HG02678 (cell line): ENCODE results near the gene LY6G6C.
"Not testable (repeated sequence)": the region's sequence is repeated elsewhere in the genome, so short reads cannot be mapped to it uniquely, and the experiment has no call there.

ENCODE experiments used
- ATAC-seq: cut with Tn5 transposase; IDR thresholded peaks from one replicate; pipeline ENCODE4 v1.9.1; 2021; ENCODE audit warnings: mild to moderate bottlenecking, moderate library complexity; ENCODE audit not compliant: unreplicated experiment

Gene LY6G6C

GRCh38 chr6:31709157-31709556, 12.4 kb downstream of the LY6G6C start:
- not testable (repeated sequence) for ATAC-seq

DNA sequence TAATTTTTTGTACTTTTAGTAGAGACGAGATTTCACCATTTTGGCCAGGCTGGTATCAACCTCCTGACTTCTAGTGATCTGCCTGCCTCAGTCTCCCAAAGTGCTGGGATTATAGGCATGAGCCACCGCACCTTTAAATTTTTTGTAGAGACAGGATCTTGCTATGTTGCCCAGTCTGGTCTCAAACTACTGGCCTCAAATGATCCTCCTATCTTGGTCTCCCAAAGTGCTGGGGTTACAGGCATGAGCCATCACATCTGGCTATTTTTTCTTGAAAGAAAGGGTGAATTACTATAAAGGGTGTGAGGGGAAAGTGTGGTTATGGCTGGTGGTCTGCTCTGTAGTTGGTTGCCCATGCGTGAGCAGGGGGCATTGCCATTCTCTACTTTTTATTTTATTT, 13.3 kb downstream of the LY6G6C start:
- no peak for ATAC-seq

DNA sequence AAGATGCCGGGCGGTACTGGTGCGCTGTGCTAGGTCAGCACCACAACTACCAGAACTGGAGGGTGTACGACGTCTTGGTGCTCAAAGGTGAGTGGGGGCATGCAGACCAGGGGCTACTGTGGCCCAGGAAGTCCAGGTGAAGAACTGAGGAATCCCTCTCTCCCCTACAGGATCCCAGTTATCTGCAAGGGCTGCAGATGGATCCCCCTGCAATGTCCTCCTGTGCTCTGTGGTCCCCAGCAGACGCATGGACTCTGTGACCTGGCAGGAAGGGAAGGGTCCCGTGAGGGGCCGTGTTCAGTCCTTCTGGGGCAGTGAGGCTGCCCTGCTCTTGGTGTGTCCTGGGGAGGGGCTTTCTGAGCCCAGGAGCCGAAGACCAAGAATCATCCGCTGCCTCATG, 13.8 kb downstream of the LY6G6C start:
- no peak for ATAC-seq

GRCh38 chr6:31706599-31706998, 14.9 kb downstream of the LY6G6C start, which contains the start of gene LY6G6F:
Gene LY6G6F (plus strand): TSS chr6:31706866. CDS start chr6:31706907, 41 bp downstream.
- ATAC-seq = no peak

- no peak for ATAC-seq
Observed at GRCh38 chr6:31705931-31706330, 15.6 kb downstream of the LY6G6C start.

- peak; percentile 88 for ATAC-seq
Observed at GRCh38 chr6:31702819-31703716, 18.5 kb downstream of the LY6G6C start, which contains the start of gene ABHD16A. Gene ABHD16A (minus strand): TSS chr6:31703324. CDS start chr6:31703281, 43 bp downstream.

DNA sequence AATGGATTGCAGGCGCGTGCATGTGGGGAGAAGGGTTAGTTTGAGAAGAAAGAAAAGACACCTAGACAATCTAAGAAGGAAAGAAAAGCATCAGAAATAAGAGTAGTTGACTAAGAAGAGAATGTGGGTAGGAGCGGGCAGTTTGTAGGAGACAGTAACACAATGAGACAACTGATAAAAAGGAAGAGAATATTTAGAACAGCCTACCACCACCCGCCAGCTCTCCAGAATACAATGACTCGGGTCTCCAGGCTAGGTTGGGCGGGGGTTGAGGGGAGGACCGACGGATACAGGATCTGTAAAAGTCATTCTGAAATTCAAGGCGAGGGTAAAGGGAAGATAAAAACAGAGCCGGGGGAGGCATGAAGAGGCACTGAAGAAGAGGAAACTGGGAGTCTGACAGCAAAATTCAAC, 19.1 kb downstream of the LY6G6C start:
- no peak for ATAC-seq

DNA sequence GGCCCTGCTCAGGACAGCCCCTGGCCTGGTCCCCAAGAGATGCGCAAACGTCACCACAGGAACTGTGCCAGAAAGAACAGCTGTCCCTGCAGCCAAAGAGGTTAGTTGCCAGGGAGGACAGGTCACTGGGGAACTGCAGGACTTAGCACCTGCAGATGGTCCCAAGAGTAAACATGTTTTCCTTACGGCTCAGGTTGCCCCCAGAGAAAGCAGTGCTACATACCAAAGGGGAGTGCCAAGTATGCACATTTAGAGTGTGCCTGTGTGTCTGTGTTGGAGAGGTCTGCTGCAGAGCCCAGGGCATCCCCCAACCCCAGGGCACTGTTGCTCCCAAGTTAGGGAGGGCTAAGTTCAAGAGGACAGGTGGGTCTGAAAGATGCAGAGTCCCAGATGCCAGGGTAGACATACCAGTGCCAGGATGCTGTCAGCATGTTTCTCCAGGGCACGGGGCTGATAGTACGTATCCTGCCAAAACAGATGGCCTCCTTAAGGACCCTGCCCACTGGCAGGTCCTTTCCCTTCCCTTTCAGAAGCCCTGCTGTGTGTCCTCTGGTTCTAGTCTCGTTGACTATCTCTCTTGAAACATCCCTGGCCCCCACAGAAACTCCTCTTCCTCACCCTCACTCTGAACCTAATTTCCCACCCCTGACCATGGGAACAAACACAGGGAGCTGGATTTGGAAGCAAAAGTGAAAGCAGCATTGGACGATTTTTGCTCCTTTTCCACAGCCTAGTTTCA, 19.7 kb downstream of the LY6G6C start:
- ATAC-seq = no peak

- no peak for ATAC-seq
Observed at GRCh38 chr6:31700740-31701401, 20.7 kb downstream of the LY6G6C start.

GRCh38 chr6:31697555-31697954, 24.0 kb downstream of the LY6G6C start:
- ATAC-seq = no peak

DNA sequence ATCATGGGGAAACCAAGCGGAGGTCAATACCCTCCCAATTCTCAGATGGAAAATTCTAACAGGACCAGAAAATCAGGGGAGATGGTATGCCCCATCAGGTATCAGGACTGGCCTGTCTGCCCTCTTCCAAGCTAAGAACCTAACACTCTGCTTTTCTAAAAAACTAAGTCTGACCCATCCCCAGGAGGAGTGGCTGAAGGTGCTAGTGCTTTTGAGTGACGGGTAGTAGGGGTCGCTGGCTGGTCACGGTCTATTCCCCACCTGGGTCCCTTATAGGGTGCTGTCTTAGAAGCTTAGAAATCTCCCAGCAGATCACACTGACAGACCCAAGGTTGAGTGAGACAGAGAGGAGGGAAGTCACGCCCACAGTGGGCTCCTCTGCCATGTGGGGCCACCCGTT, 28.0 kb downstream of the LY6G6C start:
- no peak for ATAC-seq

DNA sequence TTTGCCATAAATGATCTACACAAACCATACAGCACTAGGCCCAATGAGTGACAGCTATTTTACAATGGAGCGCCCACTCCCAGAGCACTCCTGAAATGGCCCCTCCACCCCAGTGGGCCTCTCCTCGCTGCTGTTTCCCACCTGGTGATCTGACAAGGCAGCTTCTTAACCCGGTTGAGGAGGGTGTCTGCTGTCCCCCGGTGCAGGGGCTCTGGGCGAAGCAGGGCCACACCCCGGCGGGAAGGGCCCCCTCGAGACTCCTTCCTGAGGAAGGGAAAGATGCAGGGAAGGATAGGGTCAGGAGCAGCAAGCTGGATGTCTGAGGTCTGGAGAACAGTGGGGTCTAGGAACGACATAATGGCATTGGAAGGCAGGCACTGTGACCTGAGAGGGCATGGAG, 28.7 kb downstream of the LY6G6C start:
- no peak for ATAC-seq

- ATAC-seq = no peak
Observed at GRCh38 chr6:31692353-31692752, 29.2 kb downstream of the LY6G6C start.

GRCh38 chr6:31691564-31692108, 29.9 kb downstream of the LY6G6C start:
- ATAC-seq = no peak

GRCh38 chr6:31691078-31691463, 30.5 kb downstream of the LY6G6C start:
- no peak for ATAC-seq

DNA sequence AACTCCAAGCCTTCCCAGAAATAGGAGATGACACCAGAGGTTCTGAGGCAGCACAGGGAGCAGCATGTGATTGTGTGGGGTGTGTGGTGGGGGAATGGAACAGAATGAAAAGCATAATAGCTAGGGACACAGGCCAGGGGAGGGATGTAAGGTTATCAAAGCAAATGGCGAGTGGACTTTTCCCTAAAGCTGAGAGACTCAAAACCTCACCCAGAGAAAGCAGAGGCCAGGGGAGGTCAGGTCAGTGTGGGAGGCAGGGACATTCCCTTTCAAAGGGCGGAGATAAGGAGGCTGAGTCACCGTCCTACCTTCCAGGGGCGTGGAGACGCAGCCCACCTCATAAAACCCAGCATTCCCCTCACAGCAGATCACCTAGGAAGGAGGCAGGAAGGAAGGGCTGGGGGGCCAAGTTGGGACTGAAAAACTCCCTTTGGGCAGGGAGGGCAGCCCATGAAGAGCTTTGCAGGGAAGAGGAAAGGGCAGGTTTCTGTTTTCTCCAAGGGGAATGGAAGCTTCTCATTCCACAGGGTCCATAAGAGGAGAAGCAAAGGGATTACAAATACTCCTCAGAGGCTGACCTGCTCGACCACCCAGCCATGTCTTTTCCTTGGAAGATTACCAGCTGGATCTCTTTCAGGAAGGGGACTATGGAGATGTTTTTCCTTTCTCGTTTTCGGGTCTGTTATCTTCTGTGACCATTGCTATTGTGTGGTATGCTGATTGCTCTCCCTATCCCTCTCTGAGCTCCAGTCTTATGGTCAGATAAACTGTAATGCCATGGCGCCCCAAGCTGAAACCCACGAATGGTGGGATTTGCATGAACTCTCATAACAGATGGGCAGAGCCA, 31.1 kb downstream of the LY6G6C start:
- ATAC-seq = no peak

DNA sequence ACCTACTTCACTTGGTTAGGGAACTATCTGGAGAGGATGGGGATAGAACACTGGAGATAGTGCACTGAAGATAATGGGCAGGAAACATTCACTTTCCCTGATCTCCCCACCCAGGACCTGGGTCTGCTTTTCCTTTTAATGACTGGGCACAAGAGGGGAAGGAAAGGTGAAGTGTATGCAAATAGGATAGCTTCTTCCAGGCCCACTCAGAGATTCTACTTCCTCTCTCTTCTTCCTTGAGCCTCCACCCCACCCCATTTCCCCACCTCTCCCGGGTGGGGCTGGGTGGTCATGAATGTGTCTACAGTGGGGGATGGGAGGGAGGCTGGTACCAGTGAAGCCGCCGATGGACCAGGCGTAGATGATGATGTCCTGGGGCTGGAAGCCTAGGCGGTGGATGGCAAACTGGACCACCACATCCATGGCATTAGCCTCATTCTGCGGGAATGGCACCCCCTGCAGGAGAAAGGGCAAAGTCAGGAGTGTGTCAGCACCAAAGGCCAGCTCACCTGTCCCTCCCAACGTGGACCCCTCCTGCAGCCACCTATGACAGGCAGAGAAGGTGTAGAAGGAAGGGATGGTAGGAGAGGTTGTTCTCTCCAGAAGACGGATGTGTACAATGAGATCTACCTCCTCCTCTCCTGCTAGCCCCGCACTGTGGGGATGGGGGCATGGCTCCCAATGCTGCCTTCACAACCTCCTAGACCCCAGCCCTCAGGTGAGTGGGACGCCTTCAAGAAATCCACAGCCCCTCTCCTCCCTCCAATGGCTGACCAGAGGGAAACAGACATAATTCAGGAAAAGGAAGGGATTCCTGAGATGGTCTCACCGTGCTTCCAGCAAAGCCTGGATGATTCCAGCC, 32.1 kb downstream of the LY6G6C start:
- no peak for ATAC-seq

- no peak for ATAC-seq
Observed at GRCh38 chr6:31687860-31688693, 33.5 kb downstream of the LY6G6C start.
